GM12878 (cell line): ENCODE results near the gene PLCG2. TPM values are rescaled to one million over a fixed set of nuclear protein-coding genes. Genes with fewer than 3 reads are reported as not detected.

Experiments
- ATAC-seq: fragments of 200-7000 bp; cut with Tn5 transposase; 3 replicates; pipeline ENCODE4 v1.9.1; 2020; ENCODE audit warnings: mild to moderate bottlenecking, moderate library complexity
- BruUV-seq: library from RNA; stranded (reverse); fragments of 400-500 nt; replicated peaks from 2 replicates; lab custom pipeline; 2021; lab: Mats Ljungman, UMichigan
- CTCF ChIA-PET: fragments of 300-600 bp; sonication (Branson Sonifier 250); formaldehyde crosslinking; extraction: SDS; loops from one replicate; lab custom pipeline; 2021; ENCODE audit warnings: inconsistent platforms; lab: Yijun Ruan, JAX
- POLR2A ChIA-PET: fragments of 350-600 bp; formaldehyde crosslinking; extraction: SDS; loops from one replicate; lab custom pipeline; 2021; ENCODE audit warnings: inconsistent platforms; lab: Charles Lee
- RAD21 ChIA-PET: fragments of 300-600 bp; sonication (Branson Sonifier 250); formaldehyde crosslinking; loops from one replicate; lab custom pipeline; 2023; ENCODE audit warnings: antibody characterized with exemption; ENCODE audit not compliant: unreplicated experiment; lab: Charles Lee
- SMC1A ChIA-PET: fragments of 300-600 bp; sonication (Branson Sonifier 250); formaldehyde crosslinking; loops from one replicate; lab custom pipeline; 2023; ENCODE audit not compliant: unreplicated experiment, uncharacterized antibody; lab: Charles Lee
- DNase-seq: peaks from one replicate; pipeline ENCODE4 v3.0.0-alpha.2; 2011; ENCODE audit warnings: low read depth, low spot score
- FAIRE-seq: peaks from 3 replicates; lab custom pipeline; 2011; peaks lifted over from hg19 to GRCh38; lab: Jason Lieb, UNC
- H2AFZ ChIP-seq: 2 replicates; pipeline ENCODE4 v1.6.0; 2011; ENCODE audit warnings: low read depth, low read length, control low read depth; ENCODE audit not compliant: control insufficient read depth
- H3K27ac ChIP-seq: 2 replicates; pipeline ENCODE4 v1.5.1; 2011; ENCODE audit warnings: control low read depth; ENCODE audit not compliant: control insufficient read depth, insufficient read depth
- H3K27me3 ChIP-seq, 2 experiments: replicated peaks in 1 of 2; 2 replicates each; pipeline versions ENCODE4 v1.6.0 to v1.6.1; 2011; ENCODE audit warnings: low read length in 1 of 2; ENCODE audit not compliant: control insufficient read depth in 2 of 2, insufficient read depth in 2 of 2
- H3K36me3 ChIP-seq, 2 experiments: 2 replicates each; pipeline ENCODE4 v1.5.1; 2011; ENCODE audit warnings: low read length in 1 of 2; ENCODE audit not compliant: control insufficient read depth in 2 of 2, insufficient read depth in 2 of 2
- H3K4me1 ChIP-seq: 2 replicates; pipeline ENCODE4 v1.6.1; 2011; ENCODE audit warnings: mild to moderate bottlenecking, low read length, moderate library complexity, mixed read lengths; ENCODE audit not compliant: control insufficient read depth, insufficient read depth
- H3K4me2 ChIP-seq: 2 replicates; pipeline ENCODE4 v1.6.0; 2011; ENCODE audit warnings: control low read depth; ENCODE audit not compliant: control insufficient read depth, insufficient read depth
- H3K4me3 ChIP-seq: fragments of 200-600 bp; sonication (generic); 2 replicates; pipeline ENCODE4 v1.5.1; 2016
- H3K79me2 ChIP-seq: 2 replicates; pipeline ENCODE4 v1.6.0; 2011; ENCODE audit warnings: low read length; ENCODE audit not compliant: control insufficient read depth, insufficient read depth
- H3K9ac ChIP-seq: 2 replicates; pipeline ENCODE4 v1.8.0; 2011; ENCODE audit warnings: low read length, control low read depth, mixed read lengths; ENCODE audit not compliant: control insufficient read depth, insufficient read depth
- H3K9me3 ChIP-seq: replicated peaks from 3 replicates; pipeline ENCODE4 v1.5.1; 2011; ENCODE audit warnings: mild to moderate bottlenecking, low read length; ENCODE audit not compliant: control insufficient read depth, insufficient read depth
- H4K20me1 ChIP-seq: 2 replicates; pipeline ENCODE4 v1.6.0; 2011; ENCODE audit not compliant: control insufficient read depth, insufficient read depth
- ASH2L ChIP-seq: fragments of 300-600, 200-600 bp; sonication (generic); IDR thresholded peaks from 2 replicates; pipeline ENCODE4 v1.6.1; 2017; ENCODE audit warnings: low read depth, mild to moderate bottlenecking, borderline replicate concordance
- DPF2 ChIP-seq: fragments of 450-650 bp; IDR thresholded peaks from 2 replicates; pipeline ENCODE4 v1.6.1; 2017; ENCODE audit warnings: mild to moderate bottlenecking
- EED ChIP-seq: sonication (generic); IDR thresholded peaks from 2 replicates; pipeline ENCODE4 v1.6.1; 2016; ENCODE audit warnings: antibody characterized with exemption, low read depth
- GABPA ChIP-seq: IDR thresholded peaks from 2 replicates; pipeline ENCODE4 v1.6.1; 2014; ENCODE audit warnings: antibody characterized with exemption, low read depth, mild to moderate bottlenecking, inconsistent platforms
- JUND ChIP-seq: IDR thresholded peaks from 2 replicates; pipeline ENCODE4 v1.6.1; 2012; ENCODE audit warnings: low read depth, mild to moderate bottlenecking, low read length, improper control_type of control experiment, moderate library complexity
- SMAD5 ChIP-seq: IDR thresholded peaks from 2 replicates; pipeline ENCODE4 v1.6.1; 2016; ENCODE audit warnings: antibody characterized with exemption, low read depth
- YBX1 ChIP-seq: fragments of 450-650 bp; IDR thresholded peaks from 2 replicates; pipeline ENCODE4 v1.6.1; 2016; ENCODE audit warnings: antibody characterized with exemption
- ZZZ3 ChIP-seq: IDR thresholded peaks from 2 replicates; pipeline ENCODE4 v1.6.1; 2011; ENCODE audit warnings: low read depth; ENCODE audit not compliant: control insufficient read depth, insufficient read length
- WGBS: methylation state at CpG from one replicate; pipeline ENCODE4 v1.1.6; 2016; ENCODE audit warnings: low lambda C conversion rate; ENCODE audit not compliant: insufficient replicate concordance, insufficient coverage; ENCODE audit errors: missing lambda C conversion rate; 5-methylcytosine and 5-hydroxymethylcytosine counted together
- in situ Hi-C: fragments of 300-500 bp; cut with MboI; formaldehyde crosslinking; loops from 9 replicates; pipeline ENCODE4 v1.14.3; 2018; ENCODE audit warnings: mixed read lengths
- intact Hi-C: fragments of 100-400 bp; cut with micrococcal nuclease; formaldehyde crosslinking; loops from one replicate; pipeline ENCODE4 v1.14.2; 2022; ENCODE audit not compliant: unreplicated experiment
- polyA plus RNA-seq, 11 experiments: library from polyadenylated mRNA; depleted of rRNA in 4 of 11; unstranded in 6 of 11; stranded (reverse) in 5 of 11; fragments of >200 nt; fragmentation: Nextera tagmentation in 4 of 11; fragmentation: Illumina TruSeq in 1 of 11; extraction: Ambion mirVana in 4 of 11; extraction: Trizol in 1 of 11; gene quantifications; 1 replicate in 1 of 11; 2 replicates in 10 of 11; pipeline versions ENCODE4 v1.2.1 to v1.2.3, GENCODE V29; 2011 to 2016; ENCODE audit warnings: inconsistent platforms in 2 of 11, missing spikeins in 2 of 11, low read depth in 1 of 11
- total RNA-seq, 4 experiments: library from RNA; depleted of rRNA in 3 of 4; stranded (reverse); fragments of >200 nt in 3 of 4; fragmentation: Illumina TruSeq in 1 of 4; extraction: Trizol in 1 of 4; gene quantifications; 2 replicates each; pipeline versions ENCODE4 v1.2.1 to v1.2.3, GENCODE V29; 2013 to 2021
- TF ChIP-seq, protein P1 (sequence below): fragments of 450-650 bp; IDR thresholded peaks from 2 replicates; pipeline ENCODE4 v1.6.1; 2017; ENCODE audit warnings: mild to moderate bottlenecking, moderate library complexity
- TF ChIP-seq, protein P2 (sequence below), 3 experiments: IDR thresholded peaks in 2 of 3; conservative IDR thresholded peaks in 1 of 3; 2 replicates each; pipeline ENCODE4 v1.5.1; 2011; ENCODE audit warnings: low read depth in 3 of 3, low read length in 3 of 3, mild to moderate bottlenecking in 3 of 3, control low read depth in 2 of 3, moderate library complexity in 2 of 3, inconsistent platforms in 1 of 3, mixed read lengths in 1 of 3; ENCODE audit not compliant: control insufficient read depth in 2 of 3, insufficient read depth in 1 of 3; ENCODE audit errors: extremely low read depth in 1 of 3

The PLCG2 gene
- total and polyA plus RNA-seq, 10 of the 15 experiments (the other 5 are each of a cell fraction or from before 2014, with no cell fraction given) = 47.6 to 256 (median 149) TPM

- TF ChIP-seq, protein P1, sequence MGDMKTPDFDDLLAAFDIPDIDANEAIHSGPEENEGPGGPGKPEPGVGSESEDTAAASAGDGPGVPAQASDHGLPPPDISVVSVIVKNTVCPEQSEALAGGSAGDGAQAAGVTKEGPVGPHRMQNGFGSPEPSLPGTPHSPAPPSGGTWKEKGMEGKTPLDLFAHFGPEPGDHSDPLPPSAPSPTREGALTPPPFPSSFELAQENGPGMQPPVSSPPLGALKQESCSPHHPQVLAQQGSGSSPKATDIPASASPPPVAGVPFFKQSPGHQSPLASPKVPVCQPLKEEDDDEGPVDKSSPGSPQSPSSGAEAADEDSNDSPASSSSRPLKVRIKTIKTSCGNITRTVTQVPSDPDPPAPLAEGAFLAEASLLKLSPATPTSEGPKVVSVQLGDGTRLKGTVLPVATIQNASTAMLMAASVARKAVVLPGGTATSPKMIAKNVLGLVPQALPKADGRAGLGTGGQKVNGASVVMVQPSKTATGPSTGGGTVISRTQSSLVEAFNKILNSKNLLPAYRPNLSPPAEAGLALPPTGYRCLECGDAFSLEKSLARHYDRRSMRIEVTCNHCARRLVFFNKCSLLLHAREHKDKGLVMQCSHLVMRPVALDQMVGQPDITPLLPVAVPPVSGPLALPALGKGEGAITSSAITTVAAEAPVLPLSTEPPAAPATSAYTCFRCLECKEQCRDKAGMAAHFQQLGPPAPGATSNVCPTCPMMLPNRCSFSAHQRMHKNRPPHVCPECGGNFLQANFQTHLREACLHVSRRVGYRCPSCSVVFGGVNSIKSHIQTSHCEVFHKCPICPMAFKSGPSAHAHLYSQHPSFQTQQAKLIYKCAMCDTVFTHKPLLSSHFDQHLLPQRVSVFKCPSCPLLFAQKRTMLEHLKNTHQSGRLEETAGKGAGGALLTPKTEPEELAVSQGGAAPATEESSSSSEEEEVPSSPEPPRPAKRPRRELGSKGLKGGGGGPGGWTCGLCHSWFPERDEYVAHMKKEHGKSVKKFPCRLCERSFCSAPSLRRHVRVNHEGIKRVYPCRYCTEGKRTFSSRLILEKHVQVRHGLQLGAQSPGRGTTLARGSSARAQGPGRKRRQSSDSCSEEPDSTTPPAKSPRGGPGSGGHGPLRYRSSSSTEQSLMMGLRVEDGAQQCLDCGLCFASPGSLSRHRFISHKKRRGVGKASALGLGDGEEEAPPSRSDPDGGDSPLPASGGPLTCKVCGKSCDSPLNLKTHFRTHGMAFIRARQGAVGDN = no peak
- TF ChIP-seq GABPA = no peak
- no peak for TF ChIP-seq SMAD5
- TF ChIP-seq ASH2L = no peak
- TF ChIP-seq, all 136 proteins: peak for 0
Measured at GRCh38 chr16:81731649-81732048, 47.4 kb upstream of the PLCG2 start (continued).

- TF ChIP-seq, protein P2, sequence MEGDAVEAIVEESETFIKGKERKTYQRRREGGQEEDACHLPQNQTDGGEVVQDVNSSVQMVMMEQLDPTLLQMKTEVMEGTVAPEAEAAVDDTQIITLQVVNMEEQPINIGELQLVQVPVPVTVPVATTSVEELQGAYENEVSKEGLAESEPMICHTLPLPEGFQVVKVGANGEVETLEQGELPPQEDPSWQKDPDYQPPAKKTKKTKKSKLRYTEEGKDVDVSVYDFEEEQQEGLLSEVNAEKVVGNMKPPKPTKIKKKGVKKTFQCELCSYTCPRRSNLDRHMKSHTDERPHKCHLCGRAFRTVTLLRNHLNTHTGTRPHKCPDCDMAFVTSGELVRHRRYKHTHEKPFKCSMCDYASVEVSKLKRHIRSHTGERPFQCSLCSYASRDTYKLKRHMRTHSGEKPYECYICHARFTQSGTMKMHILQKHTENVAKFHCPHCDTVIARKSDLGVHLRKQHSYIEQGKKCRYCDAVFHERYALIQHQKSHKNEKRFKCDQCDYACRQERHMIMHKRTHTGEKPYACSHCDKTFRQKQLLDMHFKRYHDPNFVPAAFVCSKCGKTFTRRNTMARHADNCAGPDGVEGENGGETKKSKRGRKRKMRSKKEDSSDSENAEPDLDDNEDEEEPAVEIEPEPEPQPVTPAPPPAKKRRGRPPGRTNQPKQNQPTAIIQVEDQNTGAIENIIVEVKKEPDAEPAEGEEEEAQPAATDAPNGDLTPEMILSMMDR (IDR thresholded peaks at IDR 0.05 in 2 of 3, conservative IDR thresholded peaks at IDR 0.05 in 1 of 3; ENCODE audit: control insufficient read depth in 2 of 3, extremely low read depth in 1 of 3, insufficient read depth in 1 of 3, low read depth in 3 of 3, low read length in 3 of 3) = no peak
- no peak for TF ChIP-seq EED
- no peak for TF ChIP-seq JUND
- TF ChIP-seq YBX1 = no peak
- TF ChIP-seq ZZZ3 = no peak
- no peak for TF ChIP-seq DPF2
- in situ Hi-C loops = no loop called here
- Histone ChIP-seq H3K9ac (no peak overlapping the region), H3K79me2 (no peaks in the 10 kb centered on the region), H3K4me1 (peaks cover 12% of the 10 kb centered on the region), H3K4me3 (no peak overlapping the region), H3K27ac (no peak overlapping the region), H3K27me3 (no peaks in the 10 kb centered on the region), H4K20me1 (no peaks in the 10 kb centered on the region), H3K4me2 (no peak overlapping the region), H2AFZ (no peak overlapping the region), H3K36me3 (no peaks in the 10 kb centered on the region), H3K9me3 (no peaks in the 10 kb centered on the region)
- ChIA-PET CTCF (interaction anchor here (0.7 to 1.4 kb wide), 3 partner anchors 9 to 367 kb away, joined by 3 read pairs; no protein-coding TSS in a partner anchor), SMC1A (interaction anchor here (1.2 kb wide), 1 partner anchor 368 kb away, joined by 3 read pairs; no protein-coding TSS in a partner anchor), POLR2A (no interaction called here), RAD21 (no interaction called here)
- no TSS peak for BruUV-seq
- intact Hi-C loops = loop anchor here (10.0 kb wide), 2 partner anchors 468 to 728 kb away; partner anchors contain the start of genes CENPN and CMC2
- ATAC-seq (no peak), DNase-seq (no peak), FAIRE-seq (no peak)
- no CpG with 5 or more reads among the region's 1 CpG for WGBS
Measured at GRCh38 chr16:81732699-81733098, 46.4 kb upstream of the PLCG2 start.
